DMS 273 (cell line): ENCODE measurements around the gene PANX1.

Source experiments
- DNase-seq: peaks from one replicate; lab custom pipeline; 2025; ENCODE audit not compliant: unreplicated experiment; lab: John Stamatoyannopoulos, UW

PANX1 gene

DNA sequence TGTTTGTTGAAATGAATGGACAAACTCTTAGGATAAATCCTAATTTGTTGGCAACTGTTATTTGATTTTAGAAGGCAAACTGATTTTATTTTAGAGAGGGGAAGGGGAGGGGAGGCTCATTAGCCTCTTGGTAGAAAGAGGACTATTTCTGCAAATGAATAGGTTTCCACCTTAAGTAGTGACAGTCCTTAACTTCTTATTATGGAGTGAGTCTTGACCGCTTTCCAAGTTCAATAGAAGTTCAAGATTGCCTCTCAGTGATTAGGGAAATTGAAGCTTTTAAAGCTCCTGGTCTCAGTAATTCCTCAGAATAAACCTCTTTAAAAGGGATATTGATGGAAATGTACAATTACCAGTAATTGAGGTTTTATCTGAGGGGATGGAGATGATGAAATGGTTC lies 55.7 kb downstream of the PANX1 start:
- DNase-seq, result no peak

DNA sequence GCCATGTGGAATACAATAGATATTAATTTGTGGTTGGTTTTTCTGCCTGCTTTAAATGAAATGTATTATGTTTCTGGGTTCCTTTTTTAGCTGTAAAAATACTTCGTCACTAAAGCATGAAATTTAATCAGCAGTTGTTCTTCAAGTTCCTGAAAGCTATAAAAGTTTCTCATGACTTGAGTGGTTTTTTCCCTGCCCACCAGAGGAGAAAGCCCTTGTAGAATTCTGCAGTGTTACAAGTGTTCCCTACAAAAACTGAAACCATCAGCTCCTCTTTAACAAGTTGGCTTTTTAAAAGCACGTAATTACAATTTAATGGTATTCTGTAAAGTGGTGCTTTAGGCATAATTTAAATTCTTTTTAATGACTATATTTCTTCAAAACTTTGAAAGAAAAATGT lies 56.2 kb downstream of the PANX1 start:
- no peak for DNase-seq

DNA sequence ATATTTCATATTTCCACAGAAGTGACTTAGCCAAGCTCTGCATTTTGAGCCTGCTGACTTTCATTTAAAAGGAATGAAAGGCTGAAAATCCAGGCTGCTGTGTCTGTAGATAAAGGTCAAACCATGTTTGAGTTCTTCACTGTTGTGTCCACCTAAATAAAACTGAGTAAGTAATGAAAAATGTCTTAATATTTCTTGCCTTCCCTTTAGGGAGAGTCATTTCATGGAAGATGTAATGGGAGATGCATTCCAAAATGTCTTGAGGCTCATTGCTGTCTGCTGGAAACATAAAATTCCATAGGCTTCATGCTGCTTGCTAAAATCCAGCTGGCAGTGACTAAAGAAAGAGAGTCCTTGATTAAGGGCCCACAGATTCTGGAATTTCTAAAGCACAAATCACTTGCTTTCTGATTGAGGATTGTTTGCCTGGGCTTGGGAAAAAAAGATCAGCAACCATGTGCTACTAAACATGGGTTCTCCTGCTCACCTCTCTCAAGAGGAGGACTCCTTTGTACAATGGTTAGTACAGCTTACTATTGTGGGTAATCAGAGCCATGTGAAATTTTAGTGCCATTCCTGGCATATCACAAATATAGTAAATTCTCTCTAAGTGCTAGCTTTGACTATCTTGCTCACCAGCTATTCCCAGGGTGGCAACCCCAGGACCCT lies 56.9 kb downstream of the PANX1 start:
- DNase-seq, result no peak

DNA sequence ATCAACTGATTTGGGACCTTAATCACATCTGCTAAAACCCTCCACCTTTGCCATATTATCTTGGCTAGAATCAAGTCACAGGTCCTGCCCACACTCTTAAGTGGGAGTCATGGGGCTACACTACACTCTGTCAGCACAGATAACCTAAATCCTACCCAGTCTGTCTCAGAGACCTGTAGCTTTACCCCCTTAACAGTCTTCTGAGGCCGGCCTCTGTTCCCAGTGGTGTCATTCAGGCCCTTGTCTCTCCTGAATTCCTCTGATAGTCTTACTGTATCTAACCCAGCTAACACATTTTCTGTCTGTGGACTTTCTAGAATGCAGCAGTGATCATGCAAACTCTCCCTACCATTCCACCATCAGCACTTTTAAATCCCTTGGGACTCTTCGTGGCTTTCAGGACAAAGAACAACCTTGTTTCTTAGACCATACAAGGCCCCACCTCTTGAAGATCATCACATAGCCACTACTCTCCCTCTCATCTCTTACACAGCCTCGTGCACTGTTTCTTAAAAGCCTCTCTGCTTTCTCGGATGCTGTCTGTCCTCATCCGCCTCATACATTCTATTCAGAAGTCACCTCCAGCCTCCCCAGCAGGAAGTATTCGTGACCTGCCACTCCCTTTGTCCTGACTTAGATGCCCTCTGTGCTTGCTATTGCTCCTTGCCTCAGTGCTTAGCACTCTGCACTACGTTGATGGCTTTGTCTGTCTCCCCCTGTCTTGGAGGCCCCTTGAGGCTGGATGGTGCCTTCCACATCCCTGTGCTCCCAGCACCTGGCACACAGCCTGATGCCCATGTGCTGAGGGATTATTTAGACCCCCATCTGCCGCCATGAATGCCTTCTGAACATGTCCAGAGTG lies 57.9 kb downstream of the PANX1 start:
- DNase-seq, result peak; percentile 6

DNA sequence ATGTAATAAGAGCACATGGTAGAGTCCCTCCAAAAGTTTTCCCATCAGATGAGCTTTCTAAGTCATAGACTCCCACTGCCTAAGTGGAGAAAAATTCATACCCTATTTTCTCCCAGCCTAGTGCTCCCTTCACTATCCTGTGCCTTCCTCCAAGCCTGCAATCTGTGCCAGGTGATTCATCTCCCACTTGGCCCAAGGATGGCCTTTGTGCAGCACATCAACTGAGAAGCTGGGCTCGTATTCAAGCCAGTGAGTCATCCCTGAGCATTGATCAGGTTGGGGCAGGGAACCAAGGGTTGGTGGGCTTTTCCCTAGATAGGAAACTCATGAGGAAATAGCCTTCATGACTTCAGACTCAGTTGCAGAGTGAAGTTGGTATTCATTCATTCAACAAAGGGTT lies 64.6 kb downstream of the PANX1 start:
- DNase-seq, result no peak

DNA sequence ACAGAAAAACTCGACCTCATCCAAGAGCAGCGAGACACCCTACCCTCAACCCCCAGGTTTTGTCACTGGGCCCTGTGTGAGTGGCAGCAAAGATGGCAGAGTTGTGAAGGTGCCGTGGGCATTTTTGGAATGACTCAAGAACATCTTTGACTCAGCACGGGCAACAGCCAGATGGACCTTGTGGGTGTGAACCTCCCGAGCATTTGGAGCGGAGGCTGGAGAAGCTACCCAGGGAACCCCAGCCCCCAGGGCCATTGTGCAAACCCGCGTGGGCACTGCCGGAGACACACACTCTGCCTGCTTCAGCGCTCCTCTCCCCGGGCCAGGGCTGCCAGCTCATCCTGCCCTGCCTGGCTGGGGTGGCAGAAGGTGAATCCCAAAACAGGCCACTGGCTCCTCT lies 66.1 kb downstream of the PANX1 start:
- DNase-seq, result peak; percentile 24

DNA sequence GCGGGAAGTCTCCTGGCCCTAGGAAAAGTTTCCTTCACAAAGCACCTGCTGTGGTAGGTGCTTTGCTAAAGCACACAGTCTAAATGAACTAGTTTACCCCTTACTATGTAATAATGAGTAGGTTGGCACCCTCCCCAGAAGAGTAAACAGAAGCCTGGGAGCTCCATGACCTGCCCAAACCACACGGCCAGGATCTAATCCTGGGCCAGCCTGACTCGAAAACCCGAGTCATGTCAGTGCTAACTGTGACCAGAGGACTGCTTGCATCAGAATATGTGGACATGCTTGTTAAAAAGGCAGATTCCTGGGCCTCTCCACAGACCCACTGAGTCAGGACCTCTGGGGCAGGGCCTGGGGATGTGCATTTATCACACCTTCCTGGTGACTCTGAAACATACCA lies 67.7 kb downstream of the PANX1 start:
- DNase-seq, result no peak

DNA sequence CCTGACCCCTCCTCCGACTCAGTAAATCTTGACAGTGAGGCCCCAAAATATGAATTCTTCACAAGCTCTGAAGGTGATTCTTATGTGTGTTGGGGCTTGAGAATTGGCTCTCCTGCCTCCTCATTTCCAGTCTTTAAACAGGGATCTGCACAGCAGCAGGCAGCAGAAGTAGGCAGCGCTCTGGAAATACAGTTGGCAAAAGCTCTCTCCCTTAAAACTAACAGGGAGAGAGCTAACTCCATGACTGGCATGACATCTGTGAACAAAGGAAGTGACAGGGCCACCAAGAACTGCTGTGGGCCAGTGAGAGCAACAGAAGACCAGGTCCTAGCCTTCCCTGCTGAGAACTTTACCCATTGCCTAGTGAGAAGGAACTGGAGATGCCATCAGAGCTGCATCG lies 70.1 kb downstream of the PANX1 start:
- DNase-seq, result peak; percentile 21

DNA sequence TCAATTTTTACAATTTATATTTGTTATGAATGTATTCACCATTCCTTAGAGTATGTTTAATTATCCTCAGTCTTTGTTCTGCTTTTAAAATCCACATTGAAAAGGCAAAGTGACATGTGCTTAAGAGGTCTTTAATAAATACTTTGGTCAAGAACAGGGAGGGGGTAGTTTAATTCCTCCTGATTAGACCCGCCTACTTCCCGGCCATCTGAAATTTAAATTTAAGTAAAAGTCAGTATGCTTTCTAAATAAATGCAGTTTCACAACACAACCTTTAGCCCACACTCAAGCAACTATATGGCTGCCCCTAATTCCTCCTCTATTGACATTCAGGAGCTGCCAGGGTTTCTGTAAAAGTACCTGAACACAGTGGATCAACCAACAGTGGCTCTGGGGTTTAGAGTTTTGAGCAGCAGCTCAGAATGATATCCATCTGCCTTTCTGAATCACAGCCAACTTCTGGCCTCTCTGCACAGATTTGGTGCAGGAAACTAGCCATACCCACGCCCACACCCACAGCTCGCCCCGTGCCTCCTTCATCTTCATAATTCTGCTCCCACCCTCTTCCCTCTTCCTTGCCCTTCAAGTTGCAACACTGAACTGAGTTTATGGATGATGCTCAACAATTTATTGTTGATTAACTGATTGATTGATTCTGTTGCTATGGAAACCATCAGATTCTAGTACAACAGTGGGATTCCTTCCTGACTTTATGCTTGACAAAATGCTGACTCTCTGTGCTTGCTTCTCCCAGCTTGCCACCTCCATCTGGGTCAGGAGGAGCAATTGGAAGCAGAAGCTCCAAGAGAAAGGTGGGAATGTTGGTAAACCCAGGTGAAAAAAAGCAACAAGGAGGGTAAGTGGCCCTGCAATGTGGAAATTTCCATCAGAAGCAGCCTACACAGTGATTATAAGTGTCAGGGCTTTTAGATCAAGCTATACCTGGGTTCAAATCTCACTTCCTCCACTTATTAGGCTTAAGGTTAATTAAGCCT lies 70.8 kb downstream of the PANX1 start:
- peak; percentile 87 for DNase-seq

DNA sequence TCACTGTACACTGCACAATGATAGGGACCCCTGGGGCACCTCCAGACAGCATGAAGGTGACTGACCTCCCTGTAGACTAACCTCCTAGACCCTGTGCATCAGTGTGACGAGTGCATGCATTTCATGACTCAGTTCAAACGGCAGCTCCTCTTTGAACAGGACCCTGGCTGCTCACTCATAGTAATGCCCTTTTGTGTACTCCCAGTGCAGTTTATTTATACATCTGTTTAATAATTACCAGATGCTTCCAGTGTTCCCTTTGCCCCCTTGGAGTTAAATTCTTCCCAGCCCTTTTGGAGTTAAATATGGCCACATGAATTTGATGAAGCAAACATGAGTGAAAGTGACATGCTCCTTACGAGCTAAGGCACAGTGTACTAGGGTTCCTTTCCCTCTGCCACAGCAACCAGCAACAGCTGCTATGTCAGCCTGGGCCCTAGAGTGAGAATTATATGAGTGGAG lies 72.4 kb downstream of the PANX1 start:
- peak; percentile 39 for DNase-seq

DNA sequence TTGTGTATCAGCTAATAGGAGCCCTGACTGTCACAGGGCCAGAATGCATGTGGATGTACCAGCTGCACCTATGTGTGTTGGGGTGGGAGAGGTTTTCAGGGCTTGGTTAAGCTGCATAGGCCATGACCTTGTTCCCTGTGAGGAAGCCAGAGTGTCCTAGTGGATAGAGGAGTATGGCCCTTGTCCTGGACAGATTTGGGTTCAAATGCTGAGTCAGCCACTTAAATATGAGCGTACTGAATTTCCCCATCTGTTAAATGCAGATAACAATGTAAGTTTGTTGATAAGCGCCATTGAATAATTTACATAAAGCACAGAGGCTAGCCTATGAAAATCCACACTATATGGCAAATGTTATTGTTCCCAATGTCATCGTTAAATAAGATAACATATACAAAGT lies 74.4 kb downstream of the PANX1 start:
- peak; percentile 14 for DNase-seq

DNA sequence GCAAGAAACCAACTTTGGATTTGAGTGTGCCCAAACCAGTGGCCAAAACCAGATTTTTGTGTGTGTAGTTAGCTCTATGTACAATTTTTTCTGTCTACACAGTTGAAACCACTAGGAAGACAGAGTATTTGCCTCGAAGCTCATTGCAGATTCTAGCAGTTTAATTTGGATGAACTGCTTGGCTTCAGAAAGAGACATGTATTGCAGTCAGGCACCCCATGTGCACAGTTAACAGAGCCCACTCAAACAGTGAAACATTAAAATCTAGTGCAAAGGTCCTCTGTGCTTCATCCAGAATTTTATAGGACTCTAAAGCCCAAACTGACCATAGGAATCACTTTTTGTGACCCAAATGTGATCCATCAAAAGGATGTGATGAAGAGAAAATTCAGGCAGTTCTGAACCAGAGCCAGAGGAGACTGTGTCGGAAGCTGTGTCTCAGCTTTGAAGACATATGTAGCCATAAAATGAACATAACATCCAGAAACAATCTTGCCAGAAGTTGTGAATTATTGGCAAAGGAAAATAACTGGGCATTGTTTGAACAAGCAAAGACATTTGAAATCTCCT lies 82.7 kb downstream of the PANX1 start:
- DNase-seq, result no peak

DNA sequence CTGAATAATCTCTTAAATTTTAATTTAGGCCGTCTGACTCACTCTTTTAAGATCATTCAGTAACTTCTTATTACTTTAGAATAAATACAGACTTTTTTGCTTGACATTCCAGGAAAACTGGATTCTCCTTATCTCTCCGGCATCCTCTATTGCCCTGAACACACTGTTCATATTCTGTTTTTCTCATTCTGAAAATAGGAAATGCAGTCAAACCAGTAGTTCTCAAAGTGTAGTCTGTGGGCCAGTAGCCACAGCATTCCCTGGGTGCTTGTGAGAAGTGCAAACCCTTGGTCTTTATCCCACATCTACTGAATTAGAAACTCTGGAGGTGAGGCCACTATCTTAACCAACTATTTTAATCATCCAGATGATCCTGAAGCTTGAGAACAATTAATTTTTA lies 84.3 kb downstream of the PANX1 start:
- DNase-seq, result no peak

DNA sequence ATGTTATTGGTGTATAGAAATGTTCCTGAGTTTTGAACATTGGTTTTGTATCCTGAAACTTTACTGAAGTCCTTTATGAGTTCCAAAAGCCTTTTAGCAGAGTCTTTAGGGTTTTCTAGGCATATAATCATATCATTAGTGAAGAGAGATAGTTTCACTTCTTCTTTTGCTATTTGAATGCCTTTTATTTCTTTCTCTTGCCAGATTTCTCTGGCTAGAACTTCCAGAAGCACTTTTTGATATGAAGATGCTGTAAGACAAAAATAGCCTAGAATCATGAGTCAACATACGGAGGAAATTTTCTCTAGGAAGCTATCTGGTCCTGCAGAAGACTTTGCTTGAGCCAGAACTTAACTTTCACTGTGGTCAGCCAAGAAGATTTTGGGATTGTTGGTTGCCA lies 89.1 kb downstream of the PANX1 start:
- no peak for DNase-seq

DNA sequence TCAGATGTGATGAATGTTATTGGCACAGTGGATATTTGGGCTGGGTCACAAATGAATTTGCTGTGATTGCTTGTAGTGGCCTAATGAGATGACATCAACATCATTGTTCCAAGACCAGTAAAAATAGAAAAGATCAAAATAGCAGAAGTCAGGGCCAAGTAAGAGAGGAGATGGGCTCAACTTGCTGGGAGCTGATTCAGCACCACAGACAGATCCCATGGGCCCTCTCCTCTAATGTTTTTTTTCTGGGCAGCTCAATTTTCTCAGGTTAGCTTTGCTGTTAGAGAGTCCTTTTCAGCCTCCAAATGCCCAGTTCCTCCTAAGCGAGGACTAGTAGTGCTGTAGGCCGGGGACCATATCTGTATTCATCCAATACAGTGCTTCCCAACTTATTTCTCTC lies 89.7 kb downstream of the PANX1 start:
- no peak for DNase-seq

DNA sequence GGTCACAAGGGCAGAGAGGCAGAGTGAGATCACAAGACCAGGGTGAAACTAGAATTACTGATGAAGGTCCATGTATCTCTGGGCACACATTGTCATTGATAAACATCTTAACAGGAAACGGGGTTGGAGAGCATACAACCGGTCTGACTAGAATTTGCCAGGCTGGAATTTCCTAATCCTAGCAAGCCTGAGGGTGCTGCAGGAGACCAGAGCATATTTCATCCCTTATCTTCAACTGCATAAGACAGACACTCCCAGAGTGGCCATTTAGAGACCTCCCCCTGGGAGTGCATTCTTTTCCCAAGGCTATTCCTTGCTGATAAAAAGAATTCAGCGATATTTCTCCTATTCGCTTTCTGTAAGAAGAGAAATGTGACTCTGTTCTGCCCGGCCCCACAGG lies 91.1 kb downstream of the PANX1 start:
- peak; percentile 2 for DNase-seq

DNA sequence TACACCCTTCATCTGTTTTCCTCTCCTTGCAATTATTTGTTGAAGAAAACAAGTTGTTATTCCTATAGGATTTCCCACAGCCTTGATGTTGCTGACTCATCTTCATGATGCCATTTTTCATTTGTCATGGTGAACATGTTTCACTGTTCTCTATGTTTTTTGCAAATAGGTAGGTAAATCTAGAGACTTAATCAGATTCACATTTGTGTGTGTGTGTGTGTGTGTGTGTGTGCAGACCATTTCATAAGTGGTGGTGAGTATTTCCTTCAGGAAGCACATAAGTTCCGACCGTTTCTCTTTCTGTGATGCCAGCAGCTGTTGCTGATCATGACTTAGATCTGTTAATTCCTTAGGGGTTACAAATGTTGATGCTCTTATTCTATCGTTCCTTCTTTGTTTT lies 95.4 kb downstream of the PANX1 start:
- no peak for DNase-seq
